GM12872 (cell line): ENCODE data around the gene FKBP4.

ENCODE experiments used
- CTCF ChIP-seq: IDR thresholded peaks from 3 replicates; pipeline ENCODE4 v1.5.1; 2011; ENCODE audit warnings: low read depth, mild to moderate bottlenecking, low read length, moderate library complexity; ENCODE audit not compliant: insufficient read depth

Gene FKBP4

GRCh38 chr12:2796187-2796666 lies 1.5 kb downstream of the FKBP4 start:
- TF ChIP-seq CTCF, result no peak

GRCh38 chr12:2797721-2798418 lies 3.1 kb downstream of the FKBP4 start:
- TF ChIP-seq CTCF, result peak; percentile 16; the same call in 1 of the 3 replicates

- no peak for TF ChIP-seq CTCF
These were observed 5.3 kb downstream of the FKBP4 start for GRCh38 chr12:2800046-2800570.

GRCh38 chr12:2801044-2801783 lies 6.4 kb downstream of the FKBP4 start:
- TF ChIP-seq CTCF, result no peak

GRCh38 chr12:2803635-2804392 lies 9.0 kb downstream of the FKBP4 start:
- no peak for TF ChIP-seq CTCF

GRCh38 chr12:2804393-2805142 lies 9.8 kb downstream of the FKBP4 start:
- TF ChIP-seq CTCF, result no peak
